Activated naive CD4-positive, alpha-beta T cell treated with anti-CD3 and anti-CD28 coated beads for 36 hours (primary cell): ENCODE results near the gene GLI2. TPM values are rescaled to one million over a fixed set of nuclear protein-coding genes. Genes with fewer than 3 reads are reported as not detected.

Experiments
- CTCF ChIA-PET: fragments of 350-600 bp; sonication (Branson Sonifier 250); formaldehyde crosslinking; loops from one replicate; lab custom pipeline; 2021; ENCODE audit warnings: antibody characterized with exemption; lab: Charles Lee
- DNase-seq: peaks from one replicate; pipeline ENCODE4 v3.0.0-alpha.2; 2020
- H3K27ac Mint-ChIP-seq: one replicate; pipeline ENCODE4 v1.8.0; 2021; ENCODE audit warnings: mild to moderate bottlenecking, mixed read lengths
- H3K27me3 Mint-ChIP-seq: one replicate; pipeline ENCODE4 v1.8.0; 2021; ENCODE audit warnings: low read depth, mixed read lengths
- H3K36me3 Mint-ChIP-seq: one replicate; pipeline ENCODE4 v1.8.0; 2021; ENCODE audit warnings: low read depth, mixed read lengths
- H3K4me1 Mint-ChIP-seq: one replicate; pipeline ENCODE4 v1.8.0; 2021; ENCODE audit warnings: low read depth, mixed read lengths
- H3K4me3 Mint-ChIP-seq: one replicate; pipeline ENCODE4 v1.8.0; 2021; ENCODE audit warnings: mild to moderate bottlenecking, moderate library complexity, mixed read lengths
- H3K9me3 Mint-ChIP-seq: one replicate; pipeline ENCODE4 v1.8.0; 2021; ENCODE audit warnings: mixed read lengths
- intact Hi-C: fragments of 100-400 bp; cut with micrococcal nuclease; formaldehyde crosslinking; loops from one replicate; pipeline ENCODE4 v1.15.1; 2023
- total RNA-seq, 2 experiments: library from RNA; stranded (reverse); gene quantifications; one replicate each; pipeline ENCODE4 v1.2.3, GENCODE V29; 2021

The GLI2 gene
- total RNA-seq, 2 experiments from 2014 or later, result not detected

DNA sequence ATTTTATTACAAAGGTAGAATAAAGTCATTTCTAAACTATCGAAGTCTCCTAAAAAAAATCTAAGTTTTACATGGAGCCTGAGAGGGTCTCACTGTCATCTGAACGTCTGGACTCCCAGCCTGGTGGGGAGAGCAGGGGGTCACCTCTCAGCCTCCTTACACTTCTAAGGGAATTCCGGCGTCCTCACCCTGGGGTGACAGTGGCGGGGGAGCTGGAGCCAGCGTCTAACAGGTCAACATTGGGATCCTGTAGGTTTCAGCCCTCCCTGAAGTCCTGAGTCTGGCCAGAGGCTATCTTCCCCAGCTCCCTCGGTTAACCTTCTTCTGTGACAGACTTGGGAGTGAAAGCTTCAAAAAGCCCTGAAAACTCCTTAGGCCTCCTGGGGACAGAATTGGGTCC is 34.6 kb upstream of the GLI2 start:
- Mint-ChIP-seq H3K4me1 (peaks cover 1% of the 10 kb centered on the region), H3K27me3 (peaks cover 15% of the 10 kb centered on the region), H3K36me3 (no peaks in the 10 kb centered on the region), H3K9me3 (no peaks in the 10 kb centered on the region), H3K27ac (no peak overlapping the region), H3K4me3 (no peak overlapping the region)
- CTCF ChIA-PET, result no interaction called here
- DNase-seq, result no peak
- intact Hi-C loops, result no loop called here

- Mint-ChIP-seq H3K27ac (no peak overlapping the region), H3K4me3 (no peak overlapping the region), H3K9me3 (no peaks in the 10 kb centered on the region), H3K36me3 (no peaks in the 10 kb centered on the region), H3K4me1 (no peaks in the 10 kb centered on the region), H3K27me3 (peaks cover 11% of the 10 kb centered on the region)
- CTCF ChIA-PET, result no interaction called here
- DNase-seq, result no peak
- intact Hi-C loops, result no loop called here
Measured at GRCh38 chr2:120701499-120701898, 34.2 kb upstream of the GLI2 start.

DNA sequence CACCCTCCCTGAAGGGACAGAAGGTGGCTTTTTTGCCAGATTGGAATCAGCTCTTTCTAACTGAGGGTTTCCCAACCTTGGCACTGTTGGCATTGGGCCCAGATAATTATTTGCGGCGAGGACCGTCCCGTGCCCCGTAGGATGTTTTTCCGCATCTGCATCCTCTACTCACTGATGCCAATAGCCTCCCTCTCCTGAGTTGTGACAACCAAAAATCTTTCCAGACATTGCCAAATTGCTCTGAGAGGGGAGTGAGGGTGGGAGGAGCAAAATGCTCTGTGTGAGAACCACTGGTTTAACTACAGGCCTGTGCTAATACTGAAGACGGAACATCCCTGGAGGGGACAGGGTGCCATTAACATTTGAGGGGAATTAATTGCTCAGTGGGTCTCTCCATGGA is 33.6 kb upstream of the GLI2 start:
- H3K27me3 Mint-ChIP-seq, result peaks cover 10% of the 10 kb centered on the region
- H3K36me3 Mint-ChIP-seq, result no peaks in the 10 kb centered on the region
- H3K4me3 Mint-ChIP-seq, result no peak overlapping the region
- no peaks in the 10 kb centered on the region for H3K9me3 Mint-ChIP-seq
- DNase-seq, result no peak
- intact Hi-C loops, result no loop called here
- H3K4me1 Mint-ChIP-seq, result no peaks in the 10 kb centered on the region
- no peak overlapping the region for H3K27ac Mint-ChIP-seq
- CTCF ChIA-PET, result no interaction called here

GRCh38 chr2:120702801-120703200 is 32.9 kb upstream of the GLI2 start:
- no peaks in the 10 kb centered on the region for H3K9me3 Mint-ChIP-seq
- intact Hi-C loops, result no loop called here
- CTCF ChIA-PET, result no interaction called here
- no peak overlapping the region for H3K27ac Mint-ChIP-seq
- no peak overlapping the region for H3K4me3 Mint-ChIP-seq
- H3K27me3 Mint-ChIP-seq, result peaks cover 5% of the 10 kb centered on the region
- no peaks in the 10 kb centered on the region for H3K36me3 Mint-ChIP-seq
- no peaks in the 10 kb centered on the region for H3K4me1 Mint-ChIP-seq
- DNase-seq, result no peak

GRCh38 chr2:120703330-120703994 is 32.2 kb upstream of the GLI2 start:
- no peaks in the 10 kb centered on the region for H3K9me3 Mint-ChIP-seq

DNA sequence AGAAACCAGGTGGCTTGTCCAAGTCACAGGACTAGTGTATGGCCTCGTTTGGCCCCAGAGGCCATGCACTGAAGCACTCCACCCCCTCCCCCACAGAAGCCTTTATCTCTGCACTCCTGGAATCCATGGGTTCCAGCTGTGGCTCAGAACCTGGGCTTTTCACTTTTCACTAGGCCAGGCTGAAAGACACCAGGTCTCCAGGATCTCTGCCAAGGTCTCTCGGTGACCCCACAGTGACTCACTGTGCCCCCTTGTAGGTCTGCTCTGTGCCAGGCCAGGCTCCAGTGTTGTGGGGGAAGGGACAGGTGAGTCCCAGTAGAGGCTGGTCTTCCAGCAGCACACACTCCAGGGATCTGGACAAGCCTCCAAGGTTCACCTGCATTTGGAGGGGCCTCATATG is 31.0 kb upstream of the GLI2 start:
- Mint-ChIP-seq H3K27me3 (peaks cover 5% of the 10 kb centered on the region), H3K27ac (no peak overlapping the region), H3K4me1 (no peaks in the 10 kb centered on the region), H3K9me3 (no peaks in the 10 kb centered on the region), H3K36me3 (no peaks in the 10 kb centered on the region), H3K4me3 (no peak overlapping the region)
- CTCF ChIA-PET, result no interaction called here
- intact Hi-C loops, result no loop called here
- DNase-seq, result no peak

More at GRCh38 chr2:120703330-120703994, 32.2 kb upstream of the GLI2 start:
- intact Hi-C loops, result no loop called here
- Mint-ChIP-seq H3K36me3 (no peaks in the 10 kb centered on the region), H3K4me1 (no peaks in the 10 kb centered on the region), H3K4me3 (no peak overlapping the region), H3K27ac (no peak overlapping the region), H3K27me3 (peaks cover 5% of the 10 kb centered on the region)
- CTCF ChIA-PET, result no interaction called here
- no peak for DNase-seq

DNA sequence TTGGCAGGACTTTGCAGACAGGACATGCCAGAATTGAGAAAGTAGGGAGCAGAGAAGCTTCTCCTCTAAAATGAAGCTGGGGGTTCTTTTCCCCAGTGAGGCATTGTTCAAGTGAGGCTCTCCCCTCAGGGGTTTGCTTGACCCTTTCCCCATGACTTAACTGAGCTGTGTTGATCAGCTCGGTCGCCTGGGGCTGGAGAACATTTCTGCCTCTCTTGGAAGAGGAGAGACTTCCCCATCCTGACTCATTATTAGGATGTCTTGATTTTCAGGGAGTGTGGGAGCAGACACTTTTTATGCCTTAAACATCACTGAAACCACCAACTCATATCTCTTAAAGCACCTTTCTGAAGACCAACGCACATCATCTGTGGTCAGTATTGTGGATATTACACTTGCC is 27.9 kb upstream of the GLI2 start:
- Mint-ChIP-seq H3K27me3 (peaks cover 15% of the 10 kb centered on the region), H3K27ac (no peak overlapping the region), H3K9me3 (no peaks in the 10 kb centered on the region), H3K4me1 (no peaks in the 10 kb centered on the region), H3K4me3 (no peak overlapping the region), H3K36me3 (no peaks in the 10 kb centered on the region)
- DNase-seq, result no peak
- intact Hi-C loops, result no loop called here
- CTCF ChIA-PET, result no interaction called here

GRCh38 chr2:120708944-120709607 is 26.6 kb upstream of the GLI2 start:
- peaks cover 15% of the 10 kb centered on the region for H3K27me3 Mint-ChIP-seq
- H3K36me3 Mint-ChIP-seq, result no peaks in the 10 kb centered on the region
- no peak overlapping the region for H3K4me3 Mint-ChIP-seq
- CTCF ChIA-PET, result no interaction called here
- H3K9me3 Mint-ChIP-seq, result no peaks in the 10 kb centered on the region
- intact Hi-C loops, result no loop called here
- DNase-seq, result no peak
- no peak overlapping the region for H3K27ac Mint-ChIP-seq
- H3K4me1 Mint-ChIP-seq, result no peaks in the 10 kb centered on the region

GRCh38 chr2:120709608-120710041 is 26.0 kb upstream of the GLI2 start:
- CTCF ChIA-PET, result no interaction called here
- Mint-ChIP-seq H3K4me1 (no peaks in the 10 kb centered on the region), H3K4me3 (no peak overlapping the region), H3K27me3 (peaks cover 17% of the 10 kb centered on the region), H3K36me3 (no peaks in the 10 kb centered on the region), H3K9me3 (no peaks in the 10 kb centered on the region), H3K27ac (no peak overlapping the region)
- intact Hi-C loops, result no loop called here
- DNase-seq, result no peak

- no peaks in the 10 kb centered on the region for H3K36me3 Mint-ChIP-seq
- H3K9me3 Mint-ChIP-seq, result no peaks in the 10 kb centered on the region
- no peak overlapping the region for H3K27ac Mint-ChIP-seq
- H3K4me3 Mint-ChIP-seq, result no peak overlapping the region
- peaks cover 18% of the 10 kb centered on the region for H3K27me3 Mint-ChIP-seq
- no peaks in the 10 kb centered on the region for H3K4me1 Mint-ChIP-seq
- DNase-seq, result no peak
- CTCF ChIA-PET, result interaction anchor here (1.4 kb wide), 1 partner anchor 29 kb away, joined by 6 read pairs; no protein-coding TSS in a partner anchor
- intact Hi-C loops, result no loop called here
Measured at GRCh38 chr2:120710256-120710655, 25.4 kb upstream of the GLI2 start.

- no peaks in the 10 kb centered on the region for H3K9me3 Mint-ChIP-seq
- CTCF ChIA-PET, result interaction anchor here (1.0 to 1.4 kb wide), 2 partner anchors 16 to 31 kb away, joined by 5 to 6 read pairs; no protein-coding TSS in a partner anchor
- H3K4me1 Mint-ChIP-seq, result no peaks in the 10 kb centered on the region
- H3K27ac Mint-ChIP-seq, result no peak overlapping the region
- DNase-seq, result no peak
- intact Hi-C loops, result no loop called here
- H3K4me3 Mint-ChIP-seq, result no peak overlapping the region
- H3K36me3 Mint-ChIP-seq, result no peaks in the 10 kb centered on the region
- peaks cover 18% of the 10 kb centered on the region for H3K27me3 Mint-ChIP-seq
Measured at GRCh38 chr2:120711694-120712093, 24.0 kb upstream of the GLI2 start.

GRCh38 chr2:120712180-120712681 is 23.4 kb upstream of the GLI2 start:
- no peaks in the 10 kb centered on the region for H3K36me3 Mint-ChIP-seq
- peaks cover 16% of the 10 kb centered on the region for H3K27me3 Mint-ChIP-seq
- no peak for DNase-seq
- H3K4me3 Mint-ChIP-seq, result no peak overlapping the region
- intact Hi-C loops, result no loop called here
- no peak overlapping the region for H3K27ac Mint-ChIP-seq
- H3K4me1 Mint-ChIP-seq, result no peaks in the 10 kb centered on the region
- CTCF ChIA-PET, result interaction anchor here (1.0 kb wide), 1 partner anchor 17 kb away, joined by 5 read pairs; no protein-coding TSS in a partner anchor
- no peaks in the 10 kb centered on the region for H3K9me3 Mint-ChIP-seq

GRCh38 chr2:120715353-120715752 is 20.3 kb upstream of the GLI2 start:
- Mint-ChIP-seq H3K4me1 (no peaks in the 10 kb centered on the region), H3K27me3 (peaks cover 13% of the 10 kb centered on the region), H3K4me3 (no peak overlapping the region), H3K27ac (no peak overlapping the region), H3K36me3 (no peaks in the 10 kb centered on the region), H3K9me3 (no peaks in the 10 kb centered on the region)
- CTCF ChIA-PET, result interaction anchor here (0.7 kb wide), 1 partner anchor 16 kb away, joined by 3 read pairs; no protein-coding TSS in a partner anchor
- intact Hi-C loops, result no loop called here
- DNase-seq, result no peak
